Liver (tissue), 3 donors: Measurements from ENCODE around the gene DPM1.

Source experiments
- ATF3 ChIP-seq: IDR thresholded peaks from 2 replicates; pipeline ENCODE4 v1.6.1; 2016; ENCODE audit warnings: antibody characterized with exemption
- CTCF ChIP-seq: fragments of 150-350 bp; IDR thresholded peaks from 2 replicates; pipeline ENCODE4 v1.5.1; 2017; ENCODE audit warnings: improper control_type of control experiment, low read depth, low read length; ENCODE audit not compliant: missing input control
- EGR1 ChIP-seq, 2 donors: IDR thresholded peaks; 2 replicates each; pipeline ENCODE4 v1.6.1; 2016 to 2018; ENCODE audit warnings: antibody characterized with exemption in 2 of 2, low read depth in 2 of 2
- FOXA1 ChIP-seq: IDR thresholded peaks from 2 replicates; pipeline ENCODE4 v1.6.1; 2016; ENCODE audit warnings: antibody characterized with exemption
- HNF4A ChIP-seq, 2 donors: conservative IDR thresholded peaks; 2 replicates each; pipeline ENCODE4 v1.6.1; 2016; ENCODE audit warnings: antibody characterized with exemption in 2 of 2, mild to moderate bottlenecking in 2 of 2
- HNF4G ChIP-seq: IDR thresholded peaks from 2 replicates; pipeline ENCODE4 v1.6.1; 2016; ENCODE audit warnings: antibody characterized with exemption
- JUND ChIP-seq, 2 donors: IDR thresholded peaks; 2 replicates each; pipeline ENCODE4 v1.6.1; 2016; ENCODE audit warnings: antibody characterized with exemption in 2 of 2
- MAX ChIP-seq: IDR thresholded peaks from 2 replicates; pipeline ENCODE4 v1.6.1; 2016; ENCODE audit warnings: antibody characterized with exemption
- RAD21 ChIP-seq, 2 donors: IDR thresholded peaks; 2 replicates each; pipeline ENCODE4 v1.6.1; 2016; ENCODE audit warnings: antibody characterized with exemption in 2 of 2, mild to moderate bottlenecking in 2 of 2
- REST ChIP-seq: IDR thresholded peaks from 2 replicates; pipeline ENCODE4 v1.6.1; 2016; ENCODE audit warnings: antibody characterized with exemption, mild to moderate bottlenecking
- RXRA ChIP-seq, 2 donors: IDR thresholded peaks; 2 replicates each; pipeline ENCODE4 v1.6.1; 2017 to 2018; ENCODE audit warnings: antibody characterized with exemption in 2 of 2, mild to moderate bottlenecking in 1 of 2
- TAF1 ChIP-seq: conservative IDR thresholded peaks from 2 replicates; pipeline ENCODE4 v1.6.1; 2016; ENCODE audit warnings: antibody characterized with exemption, mild to moderate bottlenecking
- YY1 ChIP-seq: IDR thresholded peaks from 2 replicates; pipeline ENCODE4 v1.6.1; 2016; ENCODE audit warnings: antibody characterized with exemption, mild to moderate bottlenecking
- ZBTB33 ChIP-seq: IDR thresholded peaks from 2 replicates; pipeline ENCODE4 v1.6.1; 2016; ENCODE audit warnings: antibody characterized with exemption
- donor health status: healthy.
- donor health status: healthy.

- no peak for TF ChIP-seq REST
- TF ChIP-seq CTCF, result no peak
- TF ChIP-seq ZBTB33, result no peak
- no peak for TF ChIP-seq TAF1
- TF ChIP-seq FOXA1, result no peak
- no peak for TF ChIP-seq RAD21 (IDR thresholded peaks at IDR 0.05)
- TF ChIP-seq HNF4G, result no peak
- TF ChIP-seq YY1, result no peak
- no peak for TF ChIP-seq EGR1 (IDR thresholded peaks at IDR 0.05; ENCODE audit: low read depth in 2 of 2)
- no peak for TF ChIP-seq MAX
- TF ChIP-seq ATF3, result no peak
- TF ChIP-seq RXRA (IDR thresholded peaks at IDR 0.05), result no peak
- TF ChIP-seq HNF4A (conservative IDR thresholded peaks at IDR 0.05), result no peak
- TF ChIP-seq JUND (IDR thresholded peaks at IDR 0.05), result no peak
Measured at GRCh38 chr20:50911716-50912115, 46.6 kb downstream of the DPM1 start.
